Activated CD4-positive, CD25-positive, alpha-beta regulatory T cell treated with anti-CD3 and anti-CD28 coated beads, Interleukin-2, amount 50 U/mL, for 16 hours (primary cell): ENCODE data around the gene FAM98C.

Experiments used
- DNase-seq: peaks from one replicate; pipeline ENCODE4 v3.0.0-alpha.2; 2020; ENCODE audit warnings: low read depth, low spot score

FAM98C gene

GRCh38 chr19:38377052-38377451 lies 25.8 kb upstream of the FAM98C start:
- DNase-seq: no peak

DNA sequence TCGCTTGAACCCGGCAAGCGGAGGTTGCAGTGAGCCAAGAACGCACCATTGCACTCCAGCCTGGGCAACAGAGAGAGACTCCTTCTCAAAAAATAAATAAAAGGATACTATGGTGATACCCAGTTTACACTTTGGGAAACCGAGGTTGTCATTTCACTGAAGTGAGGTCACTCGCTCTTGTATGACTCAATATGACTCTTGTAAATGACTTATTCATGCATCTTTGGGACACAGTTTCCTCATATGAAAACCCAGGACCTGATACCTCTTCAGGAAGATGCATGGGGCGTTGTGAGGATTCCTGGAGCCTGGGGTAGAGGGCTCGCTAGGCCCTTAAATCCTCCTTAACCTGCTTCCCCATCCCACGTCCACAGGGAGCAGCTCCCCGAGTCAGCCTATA lies 24.0 kb upstream of the FAM98C start:
- no peak for DNase-seq

DNA sequence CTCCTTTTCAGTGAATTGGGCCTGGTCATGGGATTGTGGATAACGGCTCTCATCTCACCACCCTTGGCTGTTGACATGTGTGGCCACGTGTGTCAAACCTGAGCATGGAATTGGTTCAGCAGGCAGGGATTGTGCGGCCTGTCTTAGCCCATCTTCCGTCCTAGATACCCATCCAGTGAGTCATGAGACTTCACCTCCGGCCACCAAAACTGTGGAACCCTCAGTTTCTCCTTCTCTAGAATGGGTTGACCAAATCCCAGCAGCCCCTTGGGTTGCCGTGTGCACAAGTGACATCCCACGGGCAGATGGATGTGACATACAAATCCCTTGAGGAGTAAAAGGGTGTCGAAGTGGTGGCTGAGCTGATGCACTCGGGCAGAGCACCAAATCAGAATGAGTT lies 21.8 kb upstream of the FAM98C start:
- DNase-seq: no peak

DNA sequence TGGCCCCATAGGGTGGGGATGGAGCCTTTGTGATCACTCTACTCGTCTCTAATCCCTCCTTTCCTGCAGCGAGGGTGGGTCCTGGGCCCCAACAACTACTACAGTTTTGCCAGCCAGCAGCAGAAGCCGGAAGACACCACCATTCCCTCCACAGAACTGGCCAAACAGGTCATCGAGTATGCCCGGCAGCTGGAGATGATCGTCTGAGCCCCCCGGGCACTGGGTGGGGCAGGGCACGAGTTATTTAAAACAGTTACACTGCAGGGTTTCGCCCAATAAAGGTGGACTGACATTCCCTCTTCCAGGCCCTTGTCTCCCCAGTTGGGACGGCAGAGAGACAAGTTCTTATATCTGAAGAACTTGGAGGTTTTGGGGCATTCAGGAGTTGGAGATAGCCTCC lies 19.7 kb upstream of the FAM98C start:
- DNase-seq: no peak

GRCh38 chr19:38383743-38384142 lies 19.1 kb upstream of the FAM98C start:
- DNase-seq: no peak

GRCh38 chr19:38384209-38385027 lies 18.5 kb upstream of the FAM98C start:
- DNase-seq: no peak

DNA sequence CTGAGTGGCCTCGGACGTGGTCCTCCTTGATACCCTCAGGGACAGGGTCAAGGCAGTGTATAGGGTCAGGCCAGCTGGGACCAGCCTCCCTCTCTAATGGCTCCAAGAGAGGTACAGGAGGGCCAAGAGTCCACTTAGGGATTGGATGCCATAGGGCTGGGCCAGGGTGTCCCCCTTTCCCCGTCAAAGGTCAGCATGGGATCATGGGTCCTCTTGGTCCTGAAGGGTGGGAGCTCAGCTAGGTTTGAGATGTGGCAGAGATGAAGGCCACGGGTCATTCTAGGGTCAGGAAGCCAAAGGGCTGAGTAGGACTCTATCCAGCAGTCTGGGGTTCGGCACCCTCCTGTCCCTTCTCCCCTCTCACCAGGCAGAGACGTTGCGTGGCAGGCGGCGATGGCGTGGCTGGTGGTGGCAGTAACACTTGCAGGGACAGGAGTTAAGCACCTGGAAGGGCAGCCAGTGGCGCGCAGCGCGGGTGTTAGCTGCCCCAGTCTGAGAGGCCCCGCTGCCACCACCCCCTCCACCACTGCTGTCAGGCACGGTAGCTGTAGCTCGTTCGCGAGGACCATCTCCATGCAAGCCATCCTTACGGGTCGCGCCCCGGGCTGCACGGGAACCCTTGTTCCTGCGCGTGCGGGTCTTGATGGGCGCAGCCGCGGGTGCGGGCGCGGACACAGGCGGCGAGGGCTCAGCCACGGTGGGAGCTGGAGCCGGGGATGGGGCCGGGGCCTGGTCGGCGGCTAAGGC lies 17.7 kb upstream of the FAM98C start:
- no peak for DNase-seq

- DNase-seq: no peak
Observed at GRCh38 chr19:38385804-38386257, 17.1 kb upstream of the FAM98C start.

DNA sequence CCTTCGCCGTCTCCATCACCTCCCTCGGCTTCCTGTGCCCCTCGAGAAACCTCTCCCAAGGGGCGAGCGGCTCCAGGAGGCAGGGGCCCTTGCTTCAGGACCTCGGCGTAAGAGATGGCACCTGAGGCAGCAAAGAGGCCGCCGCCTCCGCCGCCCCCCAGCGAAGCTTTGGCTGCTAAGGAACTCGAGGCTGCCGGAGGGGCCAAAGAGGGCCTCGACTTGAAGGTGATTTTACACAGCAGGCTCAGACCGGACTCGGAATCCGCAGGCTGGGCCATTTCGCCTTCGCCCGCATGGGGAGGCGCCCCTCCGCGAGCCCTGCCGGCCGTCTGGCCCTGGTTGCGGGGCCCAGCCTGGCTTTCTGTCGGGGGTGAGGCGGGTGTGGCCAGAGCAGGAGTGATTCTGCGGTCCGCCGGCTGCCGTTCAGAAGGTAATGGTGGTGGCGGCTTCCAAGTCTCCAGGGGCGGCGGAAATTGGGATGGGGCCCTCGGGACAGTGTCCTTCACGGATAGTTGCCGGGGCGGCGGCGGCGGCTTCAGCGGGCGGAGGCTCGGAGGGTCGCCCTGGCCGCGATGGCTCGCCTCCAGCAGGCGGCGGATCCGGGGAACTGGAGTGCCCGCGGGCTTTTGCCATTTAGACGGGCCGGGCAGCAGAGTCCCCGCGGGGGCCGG lies 16.5 kb upstream of the FAM98C start:
- no peak for DNase-seq

DNA sequence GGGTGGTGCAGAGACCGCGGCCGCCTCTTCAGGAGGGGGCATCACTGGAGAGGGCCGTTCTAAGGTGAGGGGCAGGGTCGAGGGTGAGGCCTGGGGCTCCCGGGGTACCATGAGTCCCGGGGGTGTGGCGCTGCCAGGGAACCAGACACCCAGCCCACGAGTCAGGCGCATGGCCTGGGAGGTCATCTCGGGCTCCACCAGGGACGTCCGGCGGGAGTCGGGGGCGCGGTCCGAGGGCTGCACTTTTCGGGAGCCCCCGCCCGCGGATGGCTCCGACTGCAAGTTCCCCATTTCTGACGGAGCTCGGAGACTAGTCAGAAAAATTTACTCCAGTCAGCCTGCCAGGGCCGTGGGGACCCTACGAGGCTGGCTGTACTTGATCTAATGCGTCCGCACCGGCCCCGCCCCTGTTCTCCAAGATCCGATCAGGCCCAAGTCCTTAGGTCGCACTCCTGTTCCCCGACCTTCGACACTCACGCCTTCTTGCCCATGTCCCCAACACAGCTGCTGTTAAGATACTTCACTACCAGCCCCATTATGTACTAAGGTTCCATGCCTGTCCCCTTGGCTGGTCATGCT lies 15.8 kb upstream of the FAM98C start:
- no peak for DNase-seq

- peak; percentile 55 for DNase-seq
Observed at GRCh38 chr19:38387550-38388348, 15.1 kb upstream of the FAM98C start, which contains the start of gene GGN. GGN (minus strand) TSS chr19:38388034; CDS start chr19:38387261, 773 bp downstream.

DNA sequence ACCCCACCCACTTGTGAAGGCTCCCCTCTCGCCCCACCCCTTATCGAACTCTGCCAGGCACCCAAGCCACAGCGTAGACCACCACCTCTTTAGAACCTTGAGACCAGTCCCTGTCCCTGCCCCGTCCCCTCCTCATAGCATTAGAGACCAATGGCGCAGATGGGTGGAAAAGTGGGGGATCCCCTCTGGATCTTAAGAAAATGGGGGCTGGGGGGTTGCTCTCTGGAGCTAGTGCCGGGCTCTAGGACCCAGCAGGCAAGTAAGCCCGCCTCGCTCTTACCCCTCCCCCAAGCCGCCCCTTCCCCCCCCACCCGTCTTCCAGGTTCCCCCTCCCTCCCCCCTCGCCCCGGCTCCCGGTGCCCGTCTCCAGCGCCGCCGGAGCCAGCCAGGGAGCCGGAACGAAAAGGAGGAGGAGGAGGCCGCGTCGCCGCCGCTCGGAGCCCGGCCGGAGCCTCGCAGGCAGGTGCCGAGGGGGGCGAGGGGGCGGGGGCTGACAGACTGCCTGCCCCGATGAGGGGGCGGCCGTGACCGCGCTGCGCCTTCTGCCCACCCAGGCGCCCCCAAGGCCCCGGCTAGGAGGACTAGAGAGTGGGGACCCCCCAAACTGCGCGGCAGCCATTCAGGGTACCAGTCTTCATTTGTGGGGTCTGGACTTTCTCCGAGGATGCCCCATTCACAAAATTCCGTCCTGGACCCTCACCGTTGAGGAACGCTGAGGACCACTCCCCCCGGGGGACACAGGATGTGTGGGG lies 14.4 kb upstream of the FAM98C start, which contains the start of gene SPRED3:
TSS of gene SPRED3 (plus strand) at position 349 of the 752 bp plus-strand sequence. CDS start 1,606 bp downstream, outside the sequence.
- DNase-seq: no peak

DNA sequence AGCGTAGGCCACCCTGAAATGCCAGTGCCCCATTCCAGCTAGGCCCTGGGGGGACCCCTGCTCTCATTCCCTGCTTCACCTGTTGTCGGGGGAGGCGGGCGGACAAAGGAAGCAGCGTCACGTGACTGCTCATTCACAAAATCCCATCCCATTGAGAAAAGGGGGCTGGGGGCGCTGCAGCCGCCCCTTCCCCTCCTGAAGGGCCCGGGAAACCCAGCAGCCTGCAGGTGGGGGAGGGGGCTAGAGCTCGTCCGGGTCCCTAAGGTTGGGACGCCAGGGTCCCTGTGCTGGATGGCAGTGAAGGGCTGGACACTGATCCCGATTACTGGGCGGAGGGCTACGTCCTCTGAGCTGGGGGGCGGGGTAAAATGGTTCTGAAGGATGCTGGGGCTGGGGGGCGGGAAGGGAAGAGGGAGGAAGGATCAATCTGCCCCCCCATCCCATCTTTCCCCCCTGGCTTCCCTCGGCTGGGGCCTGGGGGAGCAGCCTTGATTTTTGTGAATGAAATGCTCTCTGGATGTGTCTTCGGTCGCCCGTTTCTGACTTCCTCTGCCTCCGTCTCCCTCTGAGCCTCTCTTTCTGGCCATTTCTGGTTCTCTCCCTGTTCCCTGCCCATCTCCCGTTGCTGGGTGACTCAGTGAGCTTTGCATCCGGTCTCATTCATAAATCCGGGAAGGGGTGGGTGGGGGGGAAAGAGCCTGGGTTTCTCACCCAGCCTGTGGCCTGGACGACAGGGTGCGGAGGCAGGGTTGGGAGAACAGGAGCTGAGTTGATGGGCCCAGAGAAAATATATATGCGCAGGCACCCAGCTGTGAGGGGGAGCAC lies 13.6 kb upstream of the FAM98C start:
- DNase-seq: no peak

- no peak for DNase-seq
Observed at GRCh38 chr19:38389957-38390924, 12.7 kb upstream of the FAM98C start.

- no peak for DNase-seq
Observed at GRCh38 chr19:38391911-38392464, 10.9 kb upstream of the FAM98C start.

DNA sequence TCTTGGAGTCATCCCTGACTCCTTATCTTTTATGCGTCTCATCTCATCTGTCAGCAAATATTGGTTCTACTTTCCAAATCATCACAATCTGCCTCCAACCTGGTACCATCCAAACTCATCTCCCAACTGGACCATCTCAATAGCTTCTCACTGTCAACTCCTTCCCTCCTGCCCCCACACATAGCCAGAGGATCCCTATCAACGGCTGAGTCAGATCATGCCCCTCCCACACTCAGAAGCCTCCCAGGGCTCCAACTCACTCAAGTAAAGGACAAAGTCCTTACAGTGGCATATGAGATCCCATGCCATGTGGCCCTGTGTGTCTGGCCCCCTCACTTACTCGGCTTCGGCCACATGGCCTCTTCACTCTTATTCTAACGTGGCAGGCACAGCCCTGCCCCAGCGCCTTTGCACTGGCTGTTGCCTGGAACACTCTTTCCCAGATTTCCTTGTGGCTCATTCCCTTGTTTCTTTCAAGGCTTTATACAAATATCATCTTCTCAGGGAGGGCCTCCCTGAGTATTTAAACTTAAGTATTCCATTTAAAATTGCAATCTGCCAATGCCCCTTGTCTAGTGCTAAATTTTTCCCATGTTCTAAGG lies 10.1 kb upstream of the FAM98C start:
- DNase-seq: no peak

DNA sequence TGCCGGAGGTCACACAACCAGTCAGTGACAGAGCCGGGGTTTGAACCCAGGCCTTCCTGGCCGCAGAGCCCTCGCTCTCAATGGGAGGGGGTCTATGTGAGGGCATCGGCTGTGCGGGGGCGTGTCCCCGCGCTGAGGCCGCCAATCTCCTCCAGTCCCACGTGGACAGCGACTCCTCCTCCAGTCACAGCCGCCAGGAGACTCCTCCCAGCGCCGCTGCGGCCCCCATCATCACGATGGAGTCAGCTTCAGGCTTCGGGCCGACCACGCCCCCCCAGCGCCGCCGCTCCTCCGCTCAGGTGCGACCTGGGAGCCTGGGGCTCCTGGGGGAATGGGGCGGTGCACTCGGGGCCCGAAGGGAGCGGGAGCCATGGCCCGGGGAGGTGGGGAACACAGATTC lies 8.4 kb upstream of the FAM98C start:
- DNase-seq: no peak
